GM12875 (cell line): Measurements from ENCODE around the gene PDE9A.

ENCODE experiments used
- H3K4me3 ChIP-seq: one replicate; pipeline ENCODE4 v1.5.1; 2011; ENCODE audit warnings: low read depth, low read length, control low read depth
- TF ChIP-seq, protein P1 (sequence below): IDR thresholded peaks from 2 replicates; pipeline ENCODE4 v1.5.1; 2011; ENCODE audit warnings: low read depth, mild to moderate bottlenecking, control low read depth, inconsistent platforms, low read length, moderate library complexity, borderline replicate concordance; ENCODE audit not compliant: insufficient read depth

Gene PDE9A

DNA sequence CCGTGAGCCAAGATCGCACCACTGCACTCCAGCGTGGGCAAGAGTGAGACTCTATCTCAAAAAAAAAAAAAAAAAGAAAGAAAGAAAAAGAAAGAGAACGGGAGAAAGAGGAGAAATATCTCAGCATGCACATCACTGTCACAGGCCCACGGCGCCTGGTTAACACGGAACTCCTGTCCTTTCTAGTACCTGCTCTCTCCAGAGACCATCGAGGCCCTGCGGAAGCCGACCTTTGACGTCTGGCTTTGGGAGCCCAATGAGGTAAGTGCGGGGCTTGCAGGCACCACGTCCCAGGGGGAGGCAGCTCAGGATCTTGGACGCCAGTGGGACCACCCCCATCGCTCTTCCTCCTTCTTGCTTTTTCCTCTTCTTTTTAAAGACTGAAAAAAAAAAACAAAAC lies 100.4 kb downstream of the PDE9A start:
- TF ChIP-seq, protein P1, sequence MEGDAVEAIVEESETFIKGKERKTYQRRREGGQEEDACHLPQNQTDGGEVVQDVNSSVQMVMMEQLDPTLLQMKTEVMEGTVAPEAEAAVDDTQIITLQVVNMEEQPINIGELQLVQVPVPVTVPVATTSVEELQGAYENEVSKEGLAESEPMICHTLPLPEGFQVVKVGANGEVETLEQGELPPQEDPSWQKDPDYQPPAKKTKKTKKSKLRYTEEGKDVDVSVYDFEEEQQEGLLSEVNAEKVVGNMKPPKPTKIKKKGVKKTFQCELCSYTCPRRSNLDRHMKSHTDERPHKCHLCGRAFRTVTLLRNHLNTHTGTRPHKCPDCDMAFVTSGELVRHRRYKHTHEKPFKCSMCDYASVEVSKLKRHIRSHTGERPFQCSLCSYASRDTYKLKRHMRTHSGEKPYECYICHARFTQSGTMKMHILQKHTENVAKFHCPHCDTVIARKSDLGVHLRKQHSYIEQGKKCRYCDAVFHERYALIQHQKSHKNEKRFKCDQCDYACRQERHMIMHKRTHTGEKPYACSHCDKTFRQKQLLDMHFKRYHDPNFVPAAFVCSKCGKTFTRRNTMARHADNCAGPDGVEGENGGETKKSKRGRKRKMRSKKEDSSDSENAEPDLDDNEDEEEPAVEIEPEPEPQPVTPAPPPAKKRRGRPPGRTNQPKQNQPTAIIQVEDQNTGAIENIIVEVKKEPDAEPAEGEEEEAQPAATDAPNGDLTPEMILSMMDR: no peak
- no peak overlapping the region for H3K4me3 ChIP-seq

DNA sequence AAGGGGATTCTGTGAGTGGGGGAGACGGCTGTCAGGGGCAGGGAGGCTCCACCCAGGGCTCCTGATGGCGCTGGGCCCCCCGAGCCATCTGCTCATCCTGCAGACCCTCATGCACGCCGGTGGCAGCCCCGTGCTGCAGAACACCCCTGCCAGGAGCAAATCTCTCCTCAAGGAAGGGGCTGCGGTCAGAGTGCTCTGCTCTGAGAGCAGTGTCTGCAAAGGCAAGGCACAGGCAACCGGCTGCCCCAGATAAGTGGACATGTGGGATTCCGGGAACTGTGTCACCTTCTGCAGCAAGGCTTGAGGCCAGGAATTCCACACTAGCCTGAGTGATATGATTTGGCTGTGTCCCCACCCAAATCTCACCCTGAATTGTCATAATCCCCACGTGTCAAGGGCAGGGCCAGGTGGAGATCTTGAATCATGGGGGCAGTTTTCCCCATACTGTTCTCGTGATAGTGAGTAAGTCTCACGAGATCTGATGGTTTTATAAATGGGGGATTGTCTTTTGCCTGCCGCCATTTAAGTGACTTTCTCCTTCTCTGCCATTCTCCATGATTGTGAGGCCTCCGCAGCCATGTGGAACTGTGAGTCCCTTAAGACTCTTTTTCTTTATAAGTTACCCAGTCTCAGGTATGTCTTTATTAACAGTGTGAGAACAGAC lies 101.0 kb downstream of the PDE9A start:
- no peak overlapping the region for H3K4me3 ChIP-seq
- TF ChIP-seq, protein P1: no peak

DNA sequence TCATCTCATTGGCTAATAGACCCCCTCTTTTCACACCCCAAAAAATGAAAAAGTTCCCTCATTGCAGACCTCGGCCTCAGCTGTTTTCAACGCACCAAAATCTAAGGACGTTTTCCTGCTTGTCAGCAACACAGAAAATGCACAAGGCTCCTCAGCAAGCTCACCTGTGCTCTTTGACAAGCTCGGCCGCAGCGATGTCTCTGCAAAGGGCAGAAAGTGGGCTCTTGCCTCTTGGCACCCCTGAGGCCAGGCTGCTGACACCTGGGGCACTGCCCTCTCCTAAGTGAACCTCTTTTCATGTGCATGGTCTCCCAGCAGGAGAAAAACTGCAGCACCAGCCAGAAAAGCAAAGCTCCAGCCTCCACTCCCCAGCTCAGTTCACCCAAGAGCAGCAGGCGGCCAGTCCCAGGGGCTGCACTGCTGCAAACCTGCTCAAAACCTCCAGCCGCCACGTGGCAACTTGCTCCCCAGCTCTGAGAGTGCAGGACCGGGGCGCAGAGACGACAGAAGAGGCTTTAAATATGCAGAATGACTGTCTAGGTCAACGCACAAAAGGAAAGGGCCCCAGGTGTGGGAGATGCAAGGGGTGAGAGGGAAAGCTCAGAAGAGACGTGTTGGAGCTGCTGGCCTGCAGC lies 101.7 kb downstream of the PDE9A start:
- TF ChIP-seq, protein P1: no peak
- no peak overlapping the region for H3K4me3 ChIP-seq

DNA sequence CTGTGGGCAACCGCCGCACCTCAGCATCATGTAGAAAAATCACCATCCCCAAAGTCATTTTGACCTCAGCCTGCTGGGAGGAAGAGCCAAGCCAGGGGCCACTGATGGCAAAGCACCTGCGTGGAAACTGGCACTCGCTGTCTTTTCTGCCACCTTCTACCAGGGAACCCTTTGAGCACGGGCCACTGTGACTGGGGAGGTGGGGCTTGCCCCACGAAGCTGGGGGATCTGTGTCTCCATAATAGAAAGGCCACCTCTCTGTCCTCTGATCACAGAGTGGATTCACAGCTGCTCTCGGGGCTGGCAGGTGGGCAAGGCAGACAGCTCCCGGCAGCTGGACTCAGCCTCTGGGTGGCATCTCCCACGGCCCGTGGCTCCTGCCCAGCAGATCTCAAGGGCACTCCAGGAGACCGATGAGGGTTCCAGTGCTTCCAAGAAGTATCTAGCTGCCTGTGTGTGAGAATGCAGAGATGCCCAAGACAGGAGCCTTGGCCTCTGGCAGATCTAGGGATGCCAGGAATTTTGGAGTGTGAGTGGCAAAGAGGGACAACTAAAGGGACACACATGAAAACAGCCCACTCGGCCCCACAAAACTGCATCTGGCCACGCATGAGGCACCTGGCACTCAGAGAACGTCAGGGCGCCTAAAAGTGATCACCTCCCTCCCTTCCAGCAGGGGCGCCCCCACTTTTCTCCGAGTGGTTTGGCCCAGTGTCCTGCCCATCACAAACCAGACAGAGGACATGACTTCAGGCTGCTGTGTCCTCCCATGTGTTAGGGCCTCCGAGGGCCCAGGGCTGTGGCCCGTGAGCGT lies 102.6 kb downstream of the PDE9A start:
- TF ChIP-seq, protein P1: no peak
- H3K4me3 ChIP-seq: no peak overlapping the region

DNA sequence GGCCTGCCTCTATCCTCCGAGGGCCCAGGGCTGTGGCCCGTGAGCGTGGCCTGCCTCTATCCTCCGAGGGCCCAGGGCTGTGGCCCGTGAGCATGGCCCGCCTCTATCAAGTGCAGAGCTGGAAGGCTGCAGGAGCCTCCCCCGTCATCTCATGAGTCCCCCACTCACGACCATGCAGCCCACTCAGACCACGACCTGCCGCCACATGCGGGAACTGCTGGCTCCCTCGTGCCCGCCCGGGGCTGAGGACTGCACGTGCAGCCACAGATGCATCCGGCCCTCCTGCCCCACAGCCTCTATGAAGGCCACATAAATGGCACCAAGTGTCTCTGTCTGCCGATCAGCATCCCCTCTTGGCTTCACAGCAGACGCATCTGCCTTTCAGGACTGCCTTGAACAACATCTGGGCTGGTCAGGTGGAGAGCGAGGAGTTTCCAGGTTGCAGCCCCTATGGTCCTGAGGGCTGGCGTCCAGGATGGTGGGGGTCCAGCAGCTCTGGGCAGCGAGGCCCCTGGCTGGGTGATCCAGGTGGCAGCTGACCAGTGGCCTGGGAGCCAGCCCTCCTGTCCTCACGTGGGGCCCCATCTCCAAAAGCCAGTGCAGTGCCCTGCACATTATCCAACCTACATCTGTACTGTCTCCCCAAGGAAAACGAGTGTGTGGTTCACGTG lies 103.3 kb downstream of the PDE9A start:
- TF ChIP-seq, protein P1: no peak
- H3K4me3 ChIP-seq: no peak overlapping the region

DNA sequence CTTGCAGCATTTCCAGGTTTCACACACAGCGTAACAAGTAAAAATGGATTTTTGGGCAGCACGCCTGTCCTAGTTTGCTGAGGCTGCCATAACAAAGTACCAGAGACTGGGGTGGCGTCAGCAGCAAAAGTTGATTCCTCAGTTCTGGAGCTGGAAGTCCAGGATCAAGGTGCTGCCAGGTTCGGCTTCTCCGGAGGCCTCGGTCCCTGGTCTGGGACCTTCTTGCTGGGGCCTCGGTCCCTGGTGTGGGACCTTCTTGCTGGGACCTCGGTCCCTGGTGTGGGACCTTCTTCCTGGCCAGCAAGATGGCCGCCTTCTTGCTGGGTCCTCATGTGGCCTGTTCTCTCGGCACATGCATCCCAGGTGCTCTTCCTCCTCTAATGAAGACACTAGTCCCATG lies 104.0 kb downstream of the PDE9A start:
- TF ChIP-seq, protein P1: no peak
- H3K4me3 ChIP-seq: no peak overlapping the region
